ENCODE results near the gene LDAH.

LDAH gene

GRCh38 chr2:20635675-20636584 lies 187.0 kb downstream of the LDAH start:
- no CpG with 5 or more reads among the region's 32 CpGs for WGBS (ENCODE audit: insufficient coverage, insufficient read length)
- Histone ChIP-seq H3K27me3 (ENCODE audit: control insufficient read depth, insufficient read depth, low read length) (no peaks in the 10 kb centered on the region), H3K36me3 (ENCODE audit: control insufficient read depth, insufficient read depth, low read length) (no peaks in the 10 kb centered on the region), H3K9me3 (ENCODE audit: control insufficient read depth, insufficient read depth, low read length) (no peaks in the 10 kb centered on the region), H3K27ac (ENCODE audit: low read length) (no peak overlapping the region), H3K4me1 (ENCODE audit: control insufficient read depth, insufficient read depth, low read length) (peaks cover 2% of the 10 kb centered on the region; the same call in 1 of the 2 replicates), H3K4me3 (ENCODE audit: low read length) (no peak overlapping the region)
- DNase-seq (ENCODE audit: low read depth, low spot score) = peak; percentile 66

GRCh38 chr2:20635113-20635510 lies 187.8 kb downstream of the LDAH start:
- no CpG with 5 or more reads among the region's 5 CpGs for WGBS (ENCODE audit: insufficient coverage, insufficient read length)
- no peaks in the 10 kb centered on the region for H3K9me3 ChIP-seq (ENCODE audit: control insufficient read depth, insufficient read depth, low read length)
- DNase-seq (ENCODE audit: low read depth, low spot score) = no peak
- H3K27ac ChIP-seq (ENCODE audit: low read length) = no peak overlapping the region
- H3K36me3 ChIP-seq (ENCODE audit: control insufficient read depth, insufficient read depth, low read length) = no peaks in the 10 kb centered on the region
- no peaks in the 10 kb centered on the region for H3K27me3 ChIP-seq (ENCODE audit: control insufficient read depth, insufficient read depth, low read length)
- H3K4me1 ChIP-seq (ENCODE audit: control insufficient read depth, insufficient read depth, low read length) = peaks cover 2% of the 10 kb centered on the region; the same call in 1 of the 2 replicates
- H3K4me3 ChIP-seq (ENCODE audit: low read length) = no peak overlapping the region

GRCh38 chr2:20634507-20635112 lies 188.3 kb downstream of the LDAH start:
- DNase-seq (ENCODE audit: low read depth, low spot score) = no peak
- Histone ChIP-seq H3K4me1 (ENCODE audit: control insufficient read depth, insufficient read depth, low read length) (peaks cover 2% of the 10 kb centered on the region; the same call in 1 of the 2 replicates), H3K36me3 (ENCODE audit: control insufficient read depth, insufficient read depth, low read length) (no peaks in the 10 kb centered on the region), H3K9me3 (ENCODE audit: control insufficient read depth, insufficient read depth, low read length) (no peaks in the 10 kb centered on the region), H3K27me3 (ENCODE audit: control insufficient read depth, insufficient read depth, low read length) (no peaks in the 10 kb centered on the region), H3K4me3 (ENCODE audit: low read length) (no peak overlapping the region), H3K27ac (ENCODE audit: low read length) (no peak overlapping the region)
- no CpG with 5 or more reads among the region's 9 CpGs for WGBS (ENCODE audit: insufficient coverage, insufficient read length)
